K562 (cell line): ENCODE measurements around the gene FASTKD3. TPM values are rescaled to one million over a fixed set of nuclear protein-coding genes. Genes with fewer than 3 reads are reported as not detected.

Source experiments
- BRD9 ChIP-seq: fragments of 450-650 bp; IDR thresholded peaks from 2 replicates; pipeline ENCODE4 v1.6.1; 2018; ENCODE audit warnings: low read depth; ENCODE audit not compliant: partially characterized antibody
- BRF2 ChIP-seq: IDR thresholded peaks from 3 replicates; pipeline ENCODE4 v1.6.1; 2011; ENCODE audit warnings: borderline replicate concordance, mild to moderate bottlenecking; ENCODE audit not compliant: insufficient read length, insufficient read depth
- E2F1 ChIP-seq: sonication (generic); formaldehyde crosslinking; IDR thresholded peaks from 2 replicates; pipeline ENCODE4 v1.8.1; 2023; ENCODE audit warnings: mild to moderate bottlenecking, missing genetic modification reagents, moderate library complexity
- EGR1 ChIP-seq: fragments of 450-650 bp; conservative IDR thresholded peaks from 2 replicates; pipeline ENCODE4 v1.6.1; 2017; ENCODE audit warnings: mild to moderate bottlenecking
- ELF4 ChIP-seq: fragments of 450-650 bp; formaldehyde crosslinking; IDR thresholded peaks from 2 replicates; pipeline ENCODE4 v1.4.0; 2022; ENCODE audit warnings: missing genetic modification characterization
- ILK ChIP-seq: fragments of 450-650 bp; IDR thresholded peaks from 2 replicates; pipeline ENCODE4 v1.6.1; 2016; ENCODE audit warnings: missing genetic modification characterization, low read depth, mild to moderate bottlenecking, missing compliant biosample characterization, moderate library complexity, borderline replicate concordance
- MEIS2 ChIP-seq: fragments of 450-650 bp; IDR thresholded peaks from 2 replicates; pipeline ENCODE4 v1.6.1; 2014; ENCODE audit warnings: mild to moderate bottlenecking; ENCODE audit not compliant: partially characterized antibody
- MXD1 ChIP-seq: fragments of 250-450 bp; sonication (Bioruptor Pico); IDR thresholded peaks from 2 replicates; pipeline ENCODE4 v1.8.0; 2021; ENCODE audit warnings: borderline replicate concordance, mild to moderate bottlenecking, moderate library complexity; ENCODE audit not compliant: poor library complexity, severe bottlenecking
- PBX2 ChIP-seq, 2 experiments: IDR thresholded peaks in 1 of 2; conservative IDR thresholded peaks in 1 of 2; 2 replicates each; pipeline ENCODE4 v1.6.1; 2016; ENCODE audit warnings: low read depth in 2 of 2, mild to moderate bottlenecking in 1 of 2, missing compliant biosample characterization in 1 of 2, missing genetic modification characterization in 1 of 2, moderate library complexity in 1 of 2
- PCBP2 ChIP-seq: fragments of 200-400 bp; formaldehyde crosslinking; IDR thresholded peaks from 2 replicates; pipeline ENCODE4 v1.6.1; 2018; ENCODE audit warnings: low read length, low read depth, mild to moderate bottlenecking, moderate library complexity; ENCODE audit not compliant: poor library complexity, severe bottlenecking
- THRAP3 ChIP-seq: fragments of 450-650 bp; IDR thresholded peaks from 2 replicates; pipeline ENCODE4 v1.6.1; 2016; ENCODE audit warnings: mild to moderate bottlenecking, inconsistent platforms, borderline replicate concordance
- YBX1 ChIP-seq: fragments of 450-650 bp; IDR thresholded peaks from 2 replicates; pipeline ENCODE4 v1.7.1; 2016; ENCODE audit warnings: mild to moderate bottlenecking
- ZC3H8 ChIP-seq: fragments of 450-650 bp; IDR thresholded peaks from 2 replicates; pipeline ENCODE4 v1.6.1; 2017
- ZNF174 ChIP-seq: fragments of 250-450 bp; sonication (Bioruptor Pico); IDR thresholded peaks from 2 replicates; pipeline ENCODE4 v1.4.0; 2020; ENCODE audit warnings: mild to moderate bottlenecking
- ZNF561 ChIP-seq: fragments of 450-650 bp; formaldehyde crosslinking; conservative IDR thresholded peaks from 2 replicates; pipeline ENCODE4 v1.4.0; 2020; ENCODE audit warnings: mild to moderate bottlenecking, moderate library complexity
- ZNF609 ChIP-seq: sonication (generic); formaldehyde crosslinking; IDR thresholded peaks from 2 replicates; pipeline ENCODE4 v1.8.1; 2023; ENCODE audit warnings: missing genetic modification reagents, mild to moderate bottlenecking, borderline replicate concordance
- polyA plus RNA-seq, 8 experiments: library from polyadenylated mRNA; depleted of rRNA in 4 of 8; stranded (reverse) in 5 of 8; unstranded in 3 of 8; fragments of >200 nt; fragmentation: Nextera tagmentation in 2 of 8; fragmentation: Illumina TruSeq in 1 of 8; extraction: Ambion mirVana in 2 of 8; extraction: Trizol in 1 of 8; gene quantifications; 2 replicates each; pipeline versions ENCODE4 v1.2.1 to v1.2.3, GENCODE V29; 2011 to 2014; ENCODE audit warnings: inconsistent platforms in 1 of 8, missing spikeins in 1 of 8
- total RNA-seq, 7 experiments: library from RNA; depleted of rRNA in 6 of 7; stranded (reverse); fragments of >200 nt in 6 of 7; fragmentation: Illumina TruSeq in 2 of 7; extraction: Trizol in 2 of 7; gene quantifications; 2 replicates each; pipeline versions ENCODE4 v1.2.1 to v1.2.3, GENCODE V29; 2011 to 2021; ENCODE audit warnings: low replicate concordance in 1 of 7

FASTKD3 gene
- total and polyA plus RNA-seq, 9 of the 15 experiments (the other 6 are each of a cell fraction or from before 2014, with no cell fraction given), result 17.1 to 149 (median 47.5) TPM

- TF ChIP-seq ZNF609 (no peak), EGR1 (no peak; the same call in 1 of the 2 replicates), ZC3H8 (no peak), MEIS2 (no peak), ELF4 (CRISPR knock-in tag) (no peak), ILK (tag) (no peak), BRD9 (no peak), E2F1 (CRISPR knock-in tag) (no peak), YBX1 (no peak), BRF2 (no peak), ZNF561 (no peak), PBX2 (CRISPR knock-in tag; IDR thresholded peaks at IDR 0.05; ENCODE audit: low read depth) (no peak), PBX2 (tag; conservative IDR thresholded peaks at IDR 0.05; ENCODE audit: low read depth) (no peak), THRAP3 (no peak), ZNF174 (CRISPR knock-in tag) (no peak), PCBP2 (no peak), MXD1 (CRISPR knock-in tag) (no peak)
Observed at GRCh38 chr5:7868773-7869473, at the start of gene FASTKD3, which contains the start of gene MTRR (continued).
